HepG2 (cell line): ENCODE data around the gene UCKL1. TPM values are rescaled to one million over a fixed set of nuclear protein-coding genes. Genes with fewer than 3 reads are reported as not detected.
A peak's percentile ranks its signal among the peaks of the same experiment; 100 is the strongest.

Experiments used
- ATAC-seq: fragments of 200-7000 bp; cut with Tn5 transposase; 3 replicates; pipeline ENCODE4 v1.9.1; 2020; ENCODE audit warnings: mild to moderate bottlenecking, moderate library complexity
- BruUV-seq: library from RNA; stranded (reverse); fragments of 400-500 nt; replicated peaks from 2 replicates; lab custom pipeline; 2021; lab: Mats Ljungman, UMichigan
- CTCF ChIA-PET: fragments of 300-600 bp; formaldehyde crosslinking; extraction: SDS; loops from one replicate; lab custom pipeline; 2021; ENCODE audit warnings: low total read pairs, inconsistent platforms, low intra/inter-chr PET ratio; lab: Yijun Ruan, JAX
- POLR2A ChIA-PET: fragments of 350-600 bp; sonication (Branson Sonifier 250); formaldehyde crosslinking; loops from one replicate; lab custom pipeline; 2020; ENCODE audit warnings: antibody characterized with exemption, inconsistent platforms; lab: Yijun Ruan, JAX
- DNase-seq: peaks from one replicate; pipeline ENCODE4 v3.0.0-alpha.2; 2015; ENCODE audit warnings: low spot score
- FAIRE-seq: peaks from 3 replicates; lab custom pipeline; 2011; peaks lifted over from hg19 to GRCh38; lab: Jason Lieb, UNC
- H2AFZ ChIP-seq: one replicate; pipeline ENCODE4 v1.6.1; 2011; ENCODE audit warnings: low read length, inconsistent platforms
- H3K27ac ChIP-seq: fragments of 300-600 bp; 3 replicates; pipeline ENCODE4 v1.8.0; 2011; ENCODE audit warnings: mixed run types, mild to moderate bottlenecking, mixed read lengths, low read length, inconsistent platforms; ENCODE audit not compliant: insufficient read depth; ENCODE audit errors: extremely low read length
- H3K27me3 ChIP-seq, 2 experiments: fragments of 200-600 bp in 1 of 2; 2 replicates in 1 of 2; 3 replicates in 1 of 2; pipeline versions ENCODE4 v1.6.0 to v1.8.0; 2011; ENCODE audit warnings: low read length in 2 of 2, mild to moderate bottlenecking in 2 of 2, moderate library complexity in 2 of 2, inconsistent platforms in 1 of 2; ENCODE audit not compliant: insufficient read depth in 2 of 2, control insufficient read depth in 1 of 2
- H3K36me3 ChIP-seq, 2 experiments: fragments of 200-600 bp in 1 of 2; replicated peaks in 1 of 2; 2 replicates in 1 of 2; 3 replicates in 1 of 2; pipeline versions ENCODE4 v1.5.1 to v1.8.0; 2011; ENCODE audit warnings: low read length in 2 of 2, inconsistent platforms in 1 of 2; ENCODE audit not compliant: insufficient read depth in 2 of 2, control insufficient read depth in 1 of 2
- H3K4me1 ChIP-seq: 2 replicates; pipeline ENCODE4 v1.5.1; 2012; ENCODE audit warnings: low read length, inconsistent platforms; ENCODE audit not compliant: insufficient read depth
- H3K4me2 ChIP-seq: 2 replicates; pipeline ENCODE4 v1.6.0; 2011; ENCODE audit warnings: low read depth, low read length, inconsistent platforms
- H3K4me3 ChIP-seq, 3 experiments: fragments of 200-600 bp in 1 of 3; sonication (generic), shearing (Covaris generic) in 1 of 3; replicated peaks in 1 of 3; 2 replicates each; pipeline ENCODE4 v1.5.1; 2011 to 2016; ENCODE audit warnings: low read length in 3 of 3, inconsistent platforms in 2 of 3, low read depth in 2 of 3, mild to moderate bottlenecking in 2 of 3, control low read depth in 1 of 3, mixed read lengths in 1 of 3; ENCODE audit not compliant: insufficient read depth in 1 of 3
- H3K79me2 ChIP-seq: one replicate; pipeline ENCODE4 v1.6.1; 2011; ENCODE audit warnings: low read length, inconsistent platforms; ENCODE audit not compliant: insufficient read depth
- H3K9ac ChIP-seq: 2 replicates; pipeline ENCODE4 v1.6.0; 2011; ENCODE audit warnings: mild to moderate bottlenecking, low read depth, low read length, inconsistent platforms; ENCODE audit not compliant: insufficient read depth
- H3K9me3 ChIP-seq: 2 replicates; pipeline ENCODE4 v1.5.1; 2012; ENCODE audit warnings: mild to moderate bottlenecking, low read length
- H4K20me1 ChIP-seq: 2 replicates; pipeline ENCODE4 v1.6.0; 2011; ENCODE audit warnings: inconsistent platforms, mild to moderate bottlenecking, low read length, moderate library complexity; ENCODE audit not compliant: insufficient read depth
- AGO2 ChIP-seq: fragments of 200-400 bp; formaldehyde crosslinking; optimal IDR thresholded peaks from 2 replicates; pipeline ENCODE3; 2017; ENCODE audit warnings: mild to moderate bottlenecking, low read depth, low read length, moderate library complexity
- MYPOP ChIP-seq: sonication (generic); formaldehyde crosslinking; IDR thresholded peaks from 2 replicates; pipeline ENCODE4 v1.8.1; 2023; ENCODE audit warnings: mild to moderate bottlenecking, moderate library complexity, missing genetic modification reagents
- PREB ChIP-seq: sonication (generic); formaldehyde crosslinking; IDR thresholded peaks from 2 replicates; pipeline ENCODE4 v1.4.0; 2020; ENCODE audit warnings: missing genetic modification reagents
- SIN3B ChIP-seq: fragments of 150-350 bp; IDR thresholded peaks from 2 replicates; pipeline ENCODE4 v1.6.1; 2014; ENCODE audit warnings: low read length
- TOPORS ChIP-seq: sonication (generic); formaldehyde crosslinking; IDR thresholded peaks from 2 replicates; pipeline ENCODE4 v1.8.0; 2023; ENCODE audit warnings: mild to moderate bottlenecking, missing genetic modification reagents
- ZBTB21 ChIP-seq: sonication (generic); formaldehyde crosslinking; IDR thresholded peaks from 2 replicates; pipeline ENCODE4 v1.4.0; 2020; ENCODE audit warnings: missing genetic modification reagents
- ZMYM3 ChIP-seq: sonication (generic); formaldehyde crosslinking; IDR thresholded peaks from 2 replicates; pipeline ENCODE4 v1.5.1; 2020; ENCODE audit warnings: mild to moderate bottlenecking, missing genetic modification reagents
- ZNF143 ChIP-seq: sonication (generic); formaldehyde crosslinking; IDR thresholded peaks from 2 replicates; pipeline ENCODE4 v1.4.0; 2020; ENCODE audit warnings: missing genetic modification reagents
- ZNF501 ChIP-seq: sonication (generic); formaldehyde crosslinking; IDR thresholded peaks from 2 replicates; pipeline ENCODE4 v1.5.1; 2020; ENCODE audit warnings: mild to moderate bottlenecking, moderate library complexity, missing genetic modification reagents
- WGBS: methylation state at CpG from one replicate; pipeline ENCODE4 v1.1.6; 2017; ENCODE audit warnings: low lambda C conversion rate; 5-methylcytosine and 5-hydroxymethylcytosine counted together
- in situ Hi-C: cut with HindIII; loops from 2 replicates; pipeline ENCODE4 v1.10.0; 2017; ENCODE audit warnings: low pct_unique_long_range_greater_than_20kb; ENCODE audit not compliant: extremely low pct_ligation_motif_present
- intact Hi-C: fragments of 100-400 bp; cut with micrococcal nuclease; formaldehyde crosslinking; loops from one replicate; pipeline ENCODE4 v1.10.0; 2022; ENCODE audit not compliant: unreplicated experiment
- polyA plus RNA-seq, 8 experiments: library from polyadenylated mRNA; depleted of rRNA in 3 of 8; stranded (reverse) in 7 of 8; unstranded in 1 of 8; fragments of >200 nt; fragmentation: Illumina TruSeq in 4 of 8; extraction: Trizol in 4 of 8; gene quantifications; 2 replicates each; pipeline versions ENCODE4 v1.2.1 to v1.2.3, GENCODE V29; 2011 to 2016; ENCODE audit warnings: low read depth in 4 of 8, missing spikeins in 1 of 8, mixed read lengths in 1 of 8; ENCODE audit not compliant: insufficient read depth in 1 of 8
- total RNA-seq, 5 experiments: library from RNA; depleted of rRNA; stranded (reverse); fragments of >200 nt; fragmentation: Illumina TruSeq; extraction: Trizol; gene quantifications; 2 replicates each; pipeline ENCODE4 v1.2.3, GENCODE V29; 2016; ENCODE audit warnings: low read depth in 1 of 5

Gene UCKL1
- total and polyA plus RNA-seq, 2 of the 13 experiments (the other 11 are each of a cell fraction or from before 2014, with no cell fraction given), result 50.2 to 126 TPM

- H3K4me2 ChIP-seq, result no peak overlapping the region
- BruUV-seq, result no TSS peak
- H3K4me1 ChIP-seq, result no peaks in the 10 kb centered on the region
- ChIA-PET CTCF (no interaction called here), POLR2A (no interaction called here)
- H3K9me3 ChIP-seq, result no peaks in the 10 kb centered on the region
- H3K9ac ChIP-seq, result no peak overlapping the region
- FAIRE-seq (no peak), DNase-seq (no peak), ATAC-seq (no peak)
- WGBS, result 98% methylated on average over 9 of the region's 9 CpGs
- no peak overlapping the region for H2AFZ ChIP-seq
- in situ Hi-C loops (no loop called here), intact Hi-C loops (no loop called here)
- peaks cover 4% of the 10 kb centered on the region; the same call in 1 of the 2 replicates for H4K20me1 ChIP-seq
- no peak overlapping the region for H3K27ac ChIP-seq
- H3K4me3 ChIP-seq, result no peak overlapping the region
- no peaks in the 10 kb centered on the region for H3K27me3 ChIP-seq
- TF ChIP-seq TOPORS (CRISPR knock-in tag) (no peak), PREB (CRISPR knock-in tag) (no peak), AGO2 (peak; percentile 66), ZNF143 (CRISPR knock-in tag) (no peak), ZMYM3 (CRISPR knock-in tag) (no peak), ZBTB21 (no peak)
- H3K79me2 ChIP-seq, result no peaks in the 10 kb centered on the region
- peaks cover 44 to 74% of the 10 kb centered on the region in 2 experiments for H3K36me3 ChIP-seq
These were observed 20.8 kb downstream of the UCKL1 start for GRCh38 chr20:63935447-63935846.

GRCh38 chr20:63934271-63935068, 21.7 kb downstream of the UCKL1 start:
- ChIA-PET CTCF (interaction anchor here (1.5 kb wide), 1 partner anchor 40 kb away, joined by 9 read pairs; no protein-coding TSS in a partner anchor), POLR2A (no interaction called here)
- Histone ChIP-seq H3K9ac (no peak overlapping the region), H3K36me3 (peaks cover 44 to 73% of the 10 kb centered on the region in 2 experiments), H3K27ac (no peak overlapping the region), H3K4me3 (no peak overlapping the region), H3K4me1 (no peaks in the 10 kb centered on the region), H4K20me1 (peaks cover 4% of the 10 kb centered on the region; the same call in 1 of the 2 replicates), H2AFZ (no peak overlapping the region), H3K27me3 (no peaks in the 10 kb centered on the region), H3K9me3 (no peaks in the 10 kb centered on the region), H3K4me2 (no peak overlapping the region), H3K79me2 (no peaks in the 10 kb centered on the region)
- FAIRE-seq (no peak), ATAC-seq (peak; percentile 46), DNase-seq (no peak)
- in situ Hi-C loops, result no loop called here
- intact Hi-C loops, result no loop called here
- TSS peak; percentile 39 for BruUV-seq
- 96% methylated on average over 37 of the region's 37 CpGs for WGBS
- TF ChIP-seq ZNF501 (CRISPR knock-in tag) (no peak), SIN3B (no peak), MYPOP (CRISPR knock-in tag) (no peak)
